Measurements from ENCODE around the gene SDK2.
"Not testable (repeated sequence)": the region's sequence is repeated elsewhere in the genome, so short reads cannot be mapped to it uniquely, and the experiment has no call there.

SDK2 gene

GRCh38 chr17:73319766-73320165 is 324.5 kb downstream of the SDK2 start:
- ATAC-seq (replicated peaks) (no peak), DNase-seq (no peak)
- Mint-ChIP-seq H3K4me3 (no peak overlapping the region), H3K4me1 (peaks cover 16% of the 10 kb centered on the region in 2 donors), H3K36me3 (no peaks in the 10 kb centered on the region), H3K9me3 (no peaks in the 10 kb centered on the region), H3K27ac (no peak overlapping the region), H3K27me3 (peaks cover 10 to 20% of the 10 kb centered on the region in 2 donors)

GRCh38 chr17:73318836-73319235 is 325.4 kb downstream of the SDK2 start:
- ATAC-seq (replicated peaks) (no peak), DNase-seq (no peak)
- H3K36me3 Mint-ChIP-seq, result no peaks in the 10 kb centered on the region
- H3K27ac Mint-ChIP-seq, result no peak overlapping the region
- peaks cover 16% of the 10 kb centered on the region in 2 donors for H3K4me1 Mint-ChIP-seq
- no peaks in the 10 kb centered on the region for H3K9me3 Mint-ChIP-seq
- H3K27me3 Mint-ChIP-seq, result peaks cover under 1 to 11% of the 10 kb centered on the region in 2 donors
- H3K4me3 Mint-ChIP-seq, result no peak overlapping the region

DNA sequence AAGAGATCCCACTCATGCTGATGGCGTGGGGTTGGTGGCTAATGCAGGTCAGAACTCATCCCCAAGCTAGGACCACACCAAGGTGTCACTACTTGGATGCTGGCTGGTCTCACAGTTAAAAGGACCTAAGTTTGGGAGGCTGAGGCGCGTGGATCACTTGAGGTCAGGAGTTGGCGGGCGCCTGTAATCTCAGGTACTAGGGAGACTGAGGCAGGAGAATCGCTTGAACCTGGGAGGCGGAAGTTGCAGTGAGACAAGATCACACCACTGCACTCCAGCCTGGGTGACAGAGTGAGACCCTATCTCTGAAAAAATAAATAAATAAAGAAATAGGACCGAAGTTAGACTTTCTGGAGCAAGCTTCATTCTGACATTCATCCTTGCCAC is 325.8 kb downstream of the SDK2 start:
- DNase-seq (no peak), ATAC-seq (replicated peaks) (no peak)
- peaks cover 17 to 18% of the 10 kb centered on the region in 2 donors for H3K4me1 Mint-ChIP-seq
- H3K27ac Mint-ChIP-seq, result no peak overlapping the region
- no peak overlapping the region for H3K4me3 Mint-ChIP-seq
- H3K36me3 Mint-ChIP-seq, result no peaks in the 10 kb centered on the region
- peaks cover 0 to 7% of the 10 kb centered on the region in 2 donors for H3K27me3 Mint-ChIP-seq
- no peaks in the 10 kb centered on the region for H3K9me3 Mint-ChIP-seq

DNA sequence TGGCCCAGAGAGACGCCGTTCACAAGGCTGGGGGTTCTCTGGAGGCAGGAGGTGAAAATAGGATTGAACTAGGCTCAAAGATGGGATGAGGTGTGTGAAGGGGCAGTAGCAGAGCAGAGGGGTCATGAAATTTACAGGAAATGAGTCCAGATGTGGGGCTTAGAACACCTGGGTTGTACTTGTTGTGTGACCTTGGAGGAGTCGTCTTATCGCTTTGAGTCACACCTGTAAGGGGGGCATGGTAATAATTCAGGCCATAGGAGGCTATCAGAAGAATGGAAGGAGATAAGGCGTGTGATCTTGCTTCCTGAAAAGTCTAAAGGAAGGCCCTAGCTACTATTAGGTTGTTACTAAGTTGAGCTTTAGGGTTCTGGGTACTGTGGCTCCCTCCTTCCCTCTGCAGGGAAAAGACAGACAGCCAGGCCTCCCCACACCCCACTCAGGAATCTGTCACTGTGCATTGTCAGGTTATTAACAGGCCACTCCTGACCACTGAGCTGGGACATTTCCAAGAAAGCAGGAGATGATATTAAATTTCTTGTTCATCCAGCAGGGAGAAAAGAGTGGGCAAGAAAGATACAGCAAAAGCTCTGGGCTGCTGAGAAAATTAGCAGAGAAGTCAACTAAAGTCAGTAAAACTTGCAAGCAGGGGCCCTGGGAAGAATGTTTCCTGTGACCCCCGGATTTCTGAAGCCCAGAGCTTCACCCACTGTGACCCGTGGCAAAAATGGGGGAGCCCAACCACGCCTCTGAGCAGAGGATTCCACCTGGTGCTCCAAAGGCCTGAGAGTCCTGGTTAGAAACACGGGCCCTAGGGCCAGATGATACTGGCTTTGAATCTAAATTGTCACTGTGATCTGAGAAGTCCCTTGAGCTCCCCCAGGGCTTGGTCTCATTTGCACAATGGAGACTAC is 326.5 kb downstream of the SDK2 start:
- Mint-ChIP-seq H3K9me3 (no peaks in the 10 kb centered on the region), H3K36me3 (no peaks in the 10 kb centered on the region), H3K4me1 (peaks cover 18 to 22% of the 10 kb centered on the region in 2 donors), H3K4me3 (peak overlapping the region in 1 of 2 donors; percentile 17), H3K27ac (no peak overlapping the region), H3K27me3 (peaks cover 0 to 5% of the 10 kb centered on the region in 2 donors)
- DNase-seq (no peak), ATAC-seq (replicated peaks) (peak in 1 of 2 donors; percentile 19)

DNA sequence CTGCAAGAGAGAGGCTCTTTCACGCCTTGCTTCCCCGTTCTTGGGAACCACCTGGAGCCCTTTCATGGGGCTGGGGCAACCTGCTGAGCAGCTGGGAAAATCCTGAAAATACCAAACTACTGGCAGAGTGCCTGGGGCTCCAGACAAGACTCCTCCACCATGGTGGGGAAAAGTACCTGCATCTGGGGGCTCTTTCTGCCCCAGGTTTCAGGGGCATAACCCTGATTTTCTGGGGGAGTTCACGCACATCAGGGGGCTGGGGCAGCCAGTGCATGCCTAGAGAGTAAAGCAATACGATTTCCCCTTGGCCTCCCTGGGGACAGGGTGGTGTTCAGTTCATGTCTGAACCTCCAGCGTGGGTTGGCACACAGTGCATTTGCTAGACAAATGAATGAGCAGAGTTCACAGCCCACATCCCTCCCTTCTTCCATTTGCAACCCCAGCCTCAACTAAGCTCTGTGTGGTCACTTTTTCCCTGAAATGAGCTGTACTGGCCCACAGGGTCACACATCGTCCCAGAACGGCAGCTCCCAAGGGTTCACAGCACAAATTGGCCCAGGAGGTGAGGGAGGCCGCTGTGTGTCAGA is 327.2 kb downstream of the SDK2 start:
- no peaks in the 10 kb centered on the region for H3K9me3 Mint-ChIP-seq
- no peak overlapping the region for H3K27ac Mint-ChIP-seq
- H3K4me1 Mint-ChIP-seq, result peaks cover 18 to 22% of the 10 kb centered on the region in 2 donors
- ATAC-seq (replicated peaks) (peak; percentile 93 to 94), DNase-seq (peak; percentile 73)
- peak overlapping the region in 1 of 2 donors; percentile 17 for H3K4me3 Mint-ChIP-seq
- no peaks in the 10 kb centered on the region for H3K36me3 Mint-ChIP-seq
- H3K27me3 Mint-ChIP-seq, result no peaks in the 10 kb centered on the region

- Mint-ChIP-seq H3K9me3 (no peaks in the 10 kb centered on the region), H3K4me3 (no peak overlapping the region), H3K27ac (no peak overlapping the region), H3K36me3 (no peaks in the 10 kb centered on the region), H3K27me3 (peaks cover 0 to under 1% of the 10 kb centered on the region in 2 donors), H3K4me1 (peaks cover 20 to 26% of the 10 kb centered on the region in 2 donors)
- ATAC-seq (replicated peaks), result no peak
- DNase-seq, result no peak
These were observed 328.8 kb downstream of the SDK2 start for GRCh38 chr17:73315471-73315870.

GRCh38 chr17:73313526-73314127 is 330.6 kb downstream of the SDK2 start:
- Mint-ChIP-seq H3K36me3 (no peaks in the 10 kb centered on the region), H3K4me1 (peaks cover 28 to 40% of the 10 kb centered on the region in 2 donors), H3K27ac (peak overlapping the region; percentile 3), H3K27me3 (peaks cover 9 to 15% of the 10 kb centered on the region in 2 donors), H3K4me3 (no peak overlapping the region), H3K9me3 (no peaks in the 10 kb centered on the region)
- DNase-seq (no peak), ATAC-seq (replicated peaks) (no peak)

GRCh38 chr17:73312887-73313286 is 331.4 kb downstream of the SDK2 start:
- not testable (repeated sequence) for H3K27ac Mint-ChIP-seq; H3K36me3 Mint-ChIP-seq; ATAC-seq (replicated peaks); H3K9me3 Mint-ChIP-seq; DNase-seq; H3K4me3 Mint-ChIP-seq
- Mint-ChIP-seq H3K27me3 (peaks cover 9 to 20% of the 10 kb centered on the region in 2 donors), H3K4me1 (peaks cover 26 to 39% of the 10 kb centered on the region in 2 donors)

DNA sequence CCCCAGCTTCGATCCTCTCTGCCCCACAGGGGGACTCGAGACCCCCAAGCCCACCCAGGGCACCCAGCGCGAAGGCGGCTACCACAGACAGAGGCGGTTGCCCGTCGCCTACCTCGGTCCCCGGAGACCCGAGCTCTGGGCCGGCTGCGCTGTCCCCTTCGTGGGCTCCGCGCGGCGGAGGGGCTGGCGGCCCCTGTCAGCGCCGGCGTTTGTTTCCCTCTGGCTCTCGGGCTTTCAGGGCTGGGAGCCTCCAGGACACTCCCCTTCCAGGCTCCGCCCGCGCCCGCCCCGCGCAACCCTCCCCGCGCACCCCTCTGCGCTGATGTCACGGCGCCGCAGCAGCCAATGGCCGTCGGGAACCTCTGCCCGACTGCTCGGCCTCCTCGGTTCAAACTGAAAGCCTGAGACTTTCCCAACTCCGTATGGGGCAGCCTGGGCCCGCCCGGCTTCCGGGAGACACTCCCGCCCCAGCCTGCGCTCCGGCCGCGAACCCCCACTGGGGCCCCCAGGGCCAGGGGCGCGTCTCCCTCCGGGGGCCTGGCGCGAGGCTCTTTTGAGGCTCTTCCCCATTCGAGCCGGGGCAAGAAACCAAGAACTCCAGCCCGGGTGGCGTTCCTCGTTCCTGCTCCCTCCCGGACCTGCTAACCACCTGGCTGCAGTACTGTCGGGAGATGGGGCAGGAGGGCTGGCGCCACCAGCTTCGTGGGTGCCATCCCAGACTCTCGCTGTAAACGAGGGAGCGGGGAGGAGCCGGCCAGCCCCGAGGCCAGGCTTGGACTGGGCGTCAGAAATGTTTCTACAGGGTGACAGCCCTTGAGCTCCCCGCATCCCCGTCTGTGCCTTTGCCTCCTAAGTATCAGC is 332.2 kb downstream of the SDK2 start, which contains the start of gene CDC42EP4:
CDC42EP4 (minus strand) TSS at position 221 of the 861 bp plus-strand sequence. CDS start 25,501 bp downstream, outside the sequence.
- Mint-ChIP-seq H3K27ac (no peak within 1 kb of the TSS), H3K36me3 (no peaks in the 10 kb centered on the region), H3K4me3 (peak within 1 kb of the TSS; percentile 83 to 86), H3K9me3 (no peaks in the 10 kb centered on the region), H3K27me3 (peaks cover 9 to 21% of the 10 kb centered on the region in 2 donors), H3K4me1 (peaks cover 18 to 30% of the 10 kb centered on the region in 2 donors)
- ATAC-seq (replicated peaks), result peak; percentile 88 to 89
- DNase-seq, result peak; percentile 71

- Mint-ChIP-seq H3K9me3 (no peaks in the 10 kb centered on the region), H3K27me3 (peaks cover 9 to 26% of the 10 kb centered on the region in 2 donors), H3K4me1 (peaks cover 12 to 24% of the 10 kb centered on the region in 2 donors), H3K36me3 (no peaks in the 10 kb centered on the region), H3K4me3 (peak overlapping the region; percentile 83 to 86), H3K27ac (no peak overlapping the region)
- ATAC-seq (replicated peaks) (peak; percentile 14 to 18), DNase-seq (no peak)
These were observed 332.8 kb downstream of the SDK2 start for GRCh38 chr17:73311428-73311780.

GRCh38 chr17:73309727-73310596 is 334.3 kb downstream of the SDK2 start:
- ATAC-seq (replicated peaks) (no peak), DNase-seq (no peak)
- peaks cover 14 to 24% of the 10 kb centered on the region in 2 donors for H3K4me1 Mint-ChIP-seq
- peaks cover 10 to 38% of the 10 kb centered on the region in 2 donors for H3K27me3 Mint-ChIP-seq
- no peaks in the 10 kb centered on the region for H3K36me3 Mint-ChIP-seq
- H3K27ac Mint-ChIP-seq, result peak overlapping the region; percentile 65
- H3K9me3 Mint-ChIP-seq, result no peaks in the 10 kb centered on the region
- peak overlapping the region; percentile 83 to 86 for H3K4me3 Mint-ChIP-seq

DNA sequence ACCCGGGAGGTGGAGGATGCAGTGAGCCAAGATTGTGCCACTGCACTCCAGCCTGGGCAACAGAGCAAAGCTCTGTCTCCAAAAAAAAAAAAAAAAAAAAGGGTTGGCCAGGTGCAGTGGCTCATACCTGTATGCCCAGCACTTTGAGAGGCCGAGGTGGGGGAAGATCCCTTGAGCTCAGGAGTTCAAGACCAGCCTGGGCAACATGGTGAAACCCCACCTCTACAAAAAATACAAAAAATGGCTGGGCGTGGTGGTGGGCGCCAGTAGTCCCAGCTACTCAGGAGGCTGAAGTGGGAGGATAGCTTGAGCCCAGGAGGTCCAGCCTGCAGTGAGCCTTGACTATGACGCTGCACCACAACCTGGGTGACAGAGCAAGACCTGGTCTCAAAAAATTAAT is 335.3 kb downstream of the SDK2 start:
- ATAC-seq (replicated peaks); H3K36me3 Mint-ChIP-seq; H3K4me3 Mint-ChIP-seq; DNase-seq; H3K27ac Mint-ChIP-seq; H3K9me3 Mint-ChIP-seq: not testable (repeated sequence)
- Mint-ChIP-seq H3K4me1 (peaks cover 16 to 24% of the 10 kb centered on the region in 2 donors), H3K27me3 (peaks cover 18 to 44% of the 10 kb centered on the region in 2 donors)

Data from stimulated activated naive B cell treated with anti-CD40 and anti-IgM and Interleukin-4, amounts not matched to agents 10 μg/mL and 1 μg/mL and 100 μg/mL, for 72 hours (primary cell).